CD4-positive, alpha-beta T cell treated with Interleukin-6 for 4 hours (primary cell): ENCODE measurements around the gene KDM4C.
"Not testable (repeated sequence)": the region's sequence is repeated elsewhere in the genome, so short reads cannot be mapped to it uniquely, and the experiment has no call there.

Source experiments
- DNase-seq: peaks from one replicate; pipeline ENCODE4 v3.0.0-alpha.2; 2020; ENCODE audit warnings: mixed read lengths

KDM4C gene

DNA sequence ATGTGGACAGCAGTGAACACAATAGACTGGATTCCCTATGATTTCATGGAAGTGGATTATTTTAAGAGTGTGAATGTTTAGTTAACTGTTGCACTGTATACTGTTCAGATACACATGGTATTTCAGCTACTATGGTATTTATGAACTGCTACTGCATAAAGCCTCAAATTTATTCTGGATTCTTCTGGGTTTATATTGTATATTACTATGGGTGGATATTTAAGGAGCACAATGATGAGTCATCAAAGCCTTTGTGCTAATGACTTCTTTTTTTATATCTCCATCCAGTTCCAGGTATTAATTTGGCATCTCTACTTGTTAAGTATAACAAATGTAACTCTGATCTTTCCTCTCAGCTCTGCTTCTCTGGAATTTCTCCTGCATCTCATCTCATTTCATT, 6.8 kb downstream of the KDM4C start:
- DNase-seq: no peak

DNA sequence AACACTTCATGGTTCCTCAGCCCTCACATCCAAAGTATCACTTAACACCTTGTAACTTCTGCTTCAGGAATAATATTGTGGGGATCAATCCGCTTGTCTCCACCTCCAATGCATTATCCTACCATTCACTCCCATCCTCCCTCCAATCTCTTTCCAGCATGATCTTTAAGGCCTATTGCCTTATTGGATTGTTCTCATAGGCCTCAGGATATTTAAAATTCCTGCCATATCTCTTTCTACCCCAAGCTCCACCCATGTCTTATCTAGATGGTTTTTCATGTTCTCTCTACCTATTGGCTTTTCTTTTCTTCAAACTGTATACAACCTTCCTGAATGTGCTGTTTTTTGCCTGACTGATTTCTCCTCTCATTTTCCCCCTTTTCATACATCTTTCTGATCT, 7.2 kb downstream of the KDM4C start:
- DNase-seq: no peak

DNA sequence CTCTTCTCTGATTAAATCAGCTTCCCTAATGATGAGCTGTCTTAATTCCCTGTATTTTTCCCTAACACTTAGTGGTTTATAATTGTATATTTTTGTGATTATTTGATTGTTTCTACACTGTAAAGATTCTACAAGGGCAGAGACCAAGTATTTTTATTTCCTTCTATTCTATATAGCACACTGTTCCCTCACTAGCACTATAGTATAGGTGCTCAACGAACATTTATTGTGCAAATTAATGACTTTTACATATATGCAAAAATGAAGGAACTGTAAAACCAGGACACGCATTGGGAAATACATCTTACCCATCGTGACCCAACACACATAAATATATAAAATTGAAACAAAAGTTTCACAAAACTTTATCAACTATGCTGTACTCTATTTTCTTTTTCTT, 7.6 kb downstream of the KDM4C start:
- no peak for DNase-seq

DNA sequence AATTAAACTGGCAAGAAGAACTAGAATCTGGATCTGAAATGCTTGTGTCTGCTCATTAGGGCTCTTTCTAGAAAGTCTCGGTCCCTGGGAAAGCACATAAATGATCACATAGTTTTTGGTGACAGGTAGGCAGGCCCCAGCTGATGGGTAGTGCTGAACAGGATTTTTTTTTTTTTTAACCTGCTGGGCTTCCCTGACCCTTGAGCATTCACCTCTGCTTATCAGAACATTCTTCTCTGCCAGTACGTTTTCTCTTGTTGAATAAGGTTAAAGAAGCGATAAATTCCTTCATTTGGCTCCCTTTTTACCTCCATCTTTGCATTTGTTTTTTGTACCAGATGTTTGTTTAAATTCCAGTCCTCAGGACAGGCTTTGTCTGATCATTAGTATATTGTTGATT, 8.8 kb downstream of the KDM4C start:
- DNase-seq: no peak

DNA sequence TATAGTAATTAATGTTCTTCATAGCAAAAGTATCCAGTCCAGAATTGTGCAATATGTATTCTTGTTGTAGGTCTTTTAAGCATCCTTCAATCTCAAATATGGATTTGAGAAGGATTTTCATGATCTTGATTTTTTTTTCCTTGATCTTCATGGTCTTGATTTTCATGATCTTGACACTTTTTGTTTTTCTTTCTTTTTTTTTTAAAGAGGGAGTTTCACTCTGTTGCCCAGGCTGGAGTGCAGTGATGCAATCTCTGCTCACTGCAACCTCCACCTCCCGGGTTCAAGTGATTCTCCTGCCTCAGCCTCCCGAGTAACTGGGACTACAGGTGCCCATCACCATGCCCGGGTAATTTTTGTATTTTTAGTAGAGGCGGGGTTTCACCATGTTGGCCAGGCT, 10.8 kb downstream of the KDM4C start:
- not testable (repeated sequence) for DNase-seq

DNA sequence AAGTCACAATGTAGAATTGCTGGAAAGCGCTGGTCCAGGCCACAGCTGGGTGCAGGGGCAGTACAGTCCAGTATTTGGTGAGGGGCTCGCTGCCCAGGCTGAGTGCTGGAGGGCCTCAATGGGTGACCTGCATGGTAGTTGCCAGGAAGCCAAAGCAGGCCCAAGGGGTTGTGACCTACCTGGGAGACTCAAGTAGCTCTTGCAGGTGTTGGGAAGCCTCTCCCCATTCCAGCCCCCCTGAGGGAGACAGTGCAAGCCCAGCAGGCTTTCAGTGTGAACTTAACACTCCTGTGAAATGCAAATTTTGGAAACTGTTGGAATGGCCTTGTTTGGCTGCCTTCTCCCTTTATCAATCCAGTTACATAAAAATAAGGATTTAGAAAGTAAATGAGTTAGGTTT, 13.9 kb downstream of the KDM4C start:
- DNase-seq: no peak

DNA sequence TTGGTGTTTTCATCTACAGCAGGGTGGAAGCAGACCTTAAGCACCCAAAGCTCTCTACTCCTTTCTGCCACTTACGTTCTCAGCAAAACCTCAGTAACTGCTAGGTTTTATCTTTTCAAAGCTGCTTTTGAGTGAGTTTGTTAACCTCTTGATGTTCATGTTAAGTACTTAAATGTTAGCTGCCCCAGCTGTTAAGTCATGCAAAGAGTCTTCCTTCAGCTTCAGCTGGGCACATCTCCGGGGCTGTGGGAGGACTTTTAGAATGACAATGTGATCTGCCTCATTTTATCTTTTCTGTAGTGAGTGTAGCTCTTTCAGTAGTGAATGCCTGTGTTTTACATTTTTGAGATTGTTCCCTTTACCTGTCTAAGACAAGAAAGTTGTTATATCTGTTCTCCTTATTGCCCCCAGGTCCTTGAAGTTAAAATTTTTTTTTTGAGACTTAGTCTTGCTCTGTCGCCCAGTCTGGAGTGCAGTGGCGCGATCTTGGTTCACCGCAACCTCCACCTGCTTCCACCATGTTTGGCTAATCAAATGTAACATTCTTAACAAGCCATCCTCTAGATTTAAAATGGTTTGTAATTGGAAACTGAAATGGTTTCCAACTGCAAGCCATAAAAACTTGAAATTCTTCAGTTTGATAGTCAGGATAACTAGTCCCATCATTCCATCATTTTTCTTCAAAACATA, 19.6 kb downstream of the KDM4C start:
- no peak for DNase-seq

DNA sequence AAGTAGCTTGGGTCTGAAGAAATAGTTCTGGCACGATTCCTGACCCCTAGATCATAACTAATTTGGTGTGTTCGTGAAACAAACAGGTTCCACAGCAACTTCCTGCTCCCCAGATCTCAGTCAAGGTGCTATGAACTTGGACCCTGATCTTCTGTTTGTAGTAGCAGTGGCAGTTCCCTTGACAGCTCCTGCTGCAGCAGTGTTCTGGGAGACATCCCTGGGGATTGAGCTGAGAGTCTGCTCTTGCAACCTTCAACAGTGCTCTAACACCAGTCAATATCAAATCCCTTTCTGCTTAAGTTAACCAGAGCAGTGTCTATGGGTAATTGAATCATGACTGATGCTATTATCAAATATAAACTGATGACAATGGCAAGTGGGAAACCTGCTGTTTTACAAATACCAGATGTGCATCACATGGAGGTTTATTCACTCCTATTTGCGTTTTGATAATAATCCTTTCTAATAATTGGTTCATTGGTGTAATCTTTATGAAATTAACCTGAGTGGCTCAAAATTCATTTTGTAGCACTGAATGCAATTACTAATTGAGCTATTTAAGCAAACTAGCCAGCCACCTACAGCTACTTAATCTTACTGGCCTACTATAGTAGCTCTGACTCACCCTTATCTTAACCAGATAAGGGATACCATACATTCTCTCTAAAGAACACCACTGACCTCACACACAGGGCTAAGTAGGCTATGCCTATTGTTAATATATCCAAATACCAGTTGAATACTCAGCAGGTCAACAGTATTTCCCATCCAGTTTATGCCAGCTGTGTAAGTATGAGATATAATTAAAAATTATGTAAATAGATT, 21.9 kb downstream of the KDM4C start:
- no peak for DNase-seq

DNA sequence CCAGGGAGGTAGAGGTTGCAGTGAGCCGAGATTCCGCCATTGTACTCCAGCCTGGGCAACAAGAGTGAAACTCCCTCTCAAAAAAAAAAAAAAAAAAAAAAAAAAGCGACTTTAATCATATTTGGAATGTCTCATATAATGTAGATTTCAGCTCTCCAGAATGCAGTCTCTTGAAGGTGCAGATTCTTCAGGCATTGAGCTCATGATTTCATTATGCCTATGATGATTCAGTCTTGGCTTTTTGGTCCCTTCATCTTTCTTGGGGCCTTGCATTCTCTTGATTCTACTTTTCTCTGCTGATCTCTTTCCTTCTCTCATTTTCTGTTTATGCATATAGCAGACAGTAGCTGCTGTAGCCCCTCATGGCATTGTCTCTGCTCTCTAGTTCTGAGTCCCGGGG, 22.9 kb downstream of the KDM4C start:
- DNase-seq: no peak

DNA sequence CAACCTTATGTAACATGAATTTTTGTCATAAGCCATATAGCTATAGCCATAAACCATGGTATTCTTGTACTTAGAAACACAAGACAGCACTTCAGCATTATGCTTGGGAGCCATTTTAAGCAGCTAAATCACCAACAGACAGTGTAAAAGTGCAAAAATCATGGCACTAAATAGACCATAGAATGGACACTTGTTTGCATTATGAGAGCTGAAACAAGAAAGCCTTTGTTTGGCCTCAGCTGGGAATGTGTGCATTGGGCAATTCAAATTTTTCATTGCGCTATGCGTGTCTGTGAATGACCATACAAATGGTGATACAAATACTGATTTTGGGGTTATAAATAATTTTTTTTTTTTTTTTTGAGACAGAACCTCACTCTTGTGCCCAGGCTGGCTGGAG, 23.7 kb downstream of the KDM4C start:
- no peak for DNase-seq

DNA sequence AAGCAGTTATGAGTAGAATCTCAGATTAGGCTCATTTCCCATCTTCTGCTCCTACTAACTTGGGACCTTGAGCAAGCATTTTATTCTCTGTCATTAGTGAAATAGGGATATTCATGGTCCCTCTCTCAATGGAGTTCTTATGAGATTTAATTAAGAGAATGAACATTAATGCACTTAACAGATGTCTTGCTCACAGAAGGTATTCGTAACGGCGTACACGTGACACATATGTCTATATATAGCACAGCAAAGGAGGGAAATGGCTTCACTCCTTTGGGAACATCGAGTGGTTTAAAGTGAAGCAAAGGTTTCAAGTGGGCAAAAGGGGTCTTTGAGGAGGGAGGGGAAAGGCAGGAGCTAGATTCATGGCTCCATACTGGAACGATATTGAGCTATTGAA, 24.6 kb downstream of the KDM4C start:
- no peak for DNase-seq

DNA sequence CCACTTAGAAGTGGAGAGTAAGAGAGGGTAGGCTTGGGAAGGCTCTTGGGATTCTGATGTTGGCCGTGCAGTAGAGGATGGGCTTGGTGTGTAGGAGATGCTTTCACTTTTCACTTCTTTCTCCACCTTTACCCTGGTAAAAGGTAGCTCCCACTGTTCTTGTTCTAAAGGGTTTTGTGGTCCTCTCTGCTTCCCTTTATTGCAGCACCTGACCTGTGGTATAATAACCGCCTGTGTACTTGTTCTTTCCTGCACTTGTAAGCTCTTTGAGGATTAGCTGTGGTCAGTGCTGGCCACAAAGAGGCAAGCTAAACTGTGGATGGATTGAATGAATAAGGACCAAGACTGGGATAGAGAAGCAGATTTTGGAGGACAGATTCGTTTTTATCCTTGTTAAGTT, 25.2 kb downstream of the KDM4C start:
- DNase-seq: no peak

DNA sequence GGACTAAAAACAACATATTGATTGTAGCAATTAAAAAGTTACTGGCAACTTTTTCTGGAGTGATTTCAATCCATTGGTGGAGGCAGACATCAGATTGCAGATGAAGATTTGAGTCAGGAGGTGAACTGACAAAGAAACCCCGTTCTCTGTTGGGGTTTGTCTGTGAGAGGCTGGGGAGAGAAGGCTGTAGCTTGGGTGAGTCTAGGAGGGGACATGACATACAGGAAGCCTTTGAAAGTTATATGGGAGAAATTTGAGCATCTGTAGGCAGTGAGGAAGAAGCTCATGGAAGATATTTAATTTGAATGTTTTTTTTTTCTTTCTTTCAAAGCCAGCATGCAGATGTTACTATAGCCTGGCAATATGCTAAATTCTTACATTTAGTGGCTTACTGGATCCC, 26.0 kb downstream of the KDM4C start:
- DNase-seq: no peak

DNA sequence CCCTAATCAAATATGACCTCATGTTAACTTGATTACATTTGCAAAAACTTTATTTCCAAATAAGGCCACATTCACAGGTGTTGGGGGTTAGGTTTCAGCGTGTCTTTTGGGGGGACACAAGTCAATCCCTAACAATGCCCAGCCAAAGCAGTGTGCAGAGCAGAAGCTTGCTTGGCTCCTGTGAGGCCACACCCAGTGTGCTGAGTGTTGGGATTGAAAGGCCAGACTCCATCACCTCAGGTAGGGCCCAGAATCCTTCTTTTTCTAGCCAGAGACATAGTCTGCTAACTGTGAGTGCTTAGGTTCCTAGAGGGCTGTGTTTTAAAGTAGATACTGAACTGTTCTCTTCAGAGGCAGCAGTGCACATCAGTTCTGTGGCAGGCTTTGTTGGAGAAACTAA, 27.9 kb downstream of the KDM4C start:
- DNase-seq: no peak

DNA sequence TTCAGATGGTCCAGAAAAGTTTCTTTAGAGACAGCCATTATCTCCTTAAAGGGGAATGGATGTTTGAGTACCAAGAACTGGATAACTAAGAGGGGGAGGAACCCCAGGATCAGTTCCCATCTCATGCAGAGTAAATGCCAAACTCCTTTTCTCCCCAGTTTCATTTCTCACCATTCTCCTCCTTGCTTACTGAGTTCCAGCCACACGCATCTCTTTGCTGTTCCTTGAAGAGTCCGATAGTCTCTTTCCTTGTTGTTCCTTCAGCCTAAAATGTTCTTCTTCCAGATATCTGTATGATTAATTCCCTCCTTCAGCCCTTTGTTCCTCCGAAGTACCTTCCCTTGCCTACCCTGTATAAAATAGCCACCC, 30.0 kb downstream of the KDM4C start:
- no peak for DNase-seq

DNA sequence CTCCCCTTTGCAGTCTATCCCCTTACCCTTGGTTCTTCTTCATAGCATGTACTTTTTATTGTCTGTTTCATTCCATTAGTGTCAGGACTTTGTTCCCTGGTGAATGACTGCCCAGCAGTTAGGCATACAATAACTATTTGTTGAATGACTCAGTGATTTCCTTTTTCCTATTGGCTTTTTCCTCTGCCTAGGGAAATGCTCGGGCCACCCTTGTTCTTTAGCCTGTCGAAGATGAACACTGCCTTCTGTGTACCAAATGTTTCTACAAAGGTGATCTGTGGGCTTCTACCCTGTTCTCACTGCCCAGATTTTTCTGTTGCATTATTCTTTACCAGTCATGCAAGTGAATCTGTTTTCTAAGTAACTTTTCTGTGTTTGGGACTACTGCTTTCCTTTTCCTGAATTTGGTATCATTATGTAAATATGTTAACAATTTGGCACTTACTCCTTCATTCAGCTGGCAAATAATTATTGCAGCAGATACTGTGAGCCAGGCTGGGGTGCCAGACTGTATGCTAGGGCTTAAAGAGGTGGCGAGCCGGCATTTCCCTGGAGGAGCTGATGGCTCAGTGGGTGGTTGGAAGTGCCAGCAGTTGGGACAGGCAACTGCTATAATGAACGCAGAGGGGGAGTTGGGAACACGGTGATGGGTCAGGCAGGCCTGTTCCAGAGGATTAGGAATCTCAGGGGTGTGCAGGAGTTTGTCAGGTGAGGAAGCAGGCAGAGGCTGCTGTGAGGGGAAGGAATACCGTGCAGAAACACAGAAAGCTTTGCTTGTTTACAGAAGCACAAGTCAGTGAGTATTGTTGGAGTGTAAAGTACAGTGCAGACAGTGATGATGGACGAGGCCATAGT, 30.6 kb downstream of the KDM4C start:
- no peak for DNase-seq

DNA sequence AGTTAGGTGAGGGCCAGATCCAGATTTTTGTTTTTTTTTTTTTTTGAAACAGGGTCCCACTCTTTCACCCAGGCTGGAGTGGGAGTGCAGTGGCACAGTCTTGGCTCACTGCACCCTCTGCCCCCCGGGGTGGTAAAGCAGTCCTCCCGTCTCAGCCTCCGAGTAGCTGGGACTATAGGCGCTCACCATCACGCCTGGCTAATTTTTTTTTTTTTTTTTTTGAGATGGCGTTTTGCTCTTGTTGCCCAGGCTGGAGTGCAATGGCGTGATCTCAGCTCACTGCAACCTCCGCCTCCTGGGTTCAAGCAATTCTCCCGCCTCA, 31.2 kb downstream of the KDM4C start:
- not testable (repeated sequence) for DNase-seq

DNA sequence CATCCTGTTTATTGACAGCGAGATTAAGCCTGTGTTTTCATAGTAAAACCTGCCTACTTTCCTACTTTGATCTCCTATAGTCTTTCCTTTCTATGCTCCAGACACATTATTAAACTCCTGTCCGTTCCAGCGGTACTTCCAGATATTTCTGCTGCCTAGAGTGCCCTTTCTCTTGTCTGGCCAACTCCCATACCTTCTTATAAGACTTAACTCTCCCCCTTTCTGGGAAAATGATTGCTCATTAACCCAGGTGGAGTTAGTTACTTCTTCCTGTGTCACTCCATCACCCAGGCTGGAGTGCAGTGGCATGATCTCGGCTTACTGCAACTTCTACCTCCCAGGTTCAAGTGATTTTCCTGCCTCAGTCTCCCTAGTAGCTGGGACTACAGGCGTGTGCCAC, 33.1 kb downstream of the KDM4C start:
- no peak for DNase-seq

DNA sequence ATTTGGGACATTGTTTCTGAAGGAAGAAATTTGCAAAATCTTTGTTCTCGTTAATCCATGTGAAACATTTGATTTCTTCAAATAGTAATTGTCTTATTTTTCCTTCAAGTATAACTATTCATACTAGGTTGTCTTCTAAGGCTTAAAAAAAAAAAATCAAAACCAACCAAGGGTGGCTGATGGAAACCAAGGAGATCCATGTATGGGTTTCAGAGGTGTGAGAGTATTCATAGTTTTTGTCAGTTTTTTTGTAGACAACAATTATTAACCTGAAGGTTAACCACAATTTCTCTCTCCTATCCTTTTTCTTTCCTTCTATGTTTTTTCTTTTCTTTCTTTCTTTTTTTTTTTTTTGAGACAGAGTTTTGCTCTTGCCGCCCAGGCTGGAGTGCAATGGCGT, 35.4 kb downstream of the KDM4C start:
- no peak for DNase-seq

DNA sequence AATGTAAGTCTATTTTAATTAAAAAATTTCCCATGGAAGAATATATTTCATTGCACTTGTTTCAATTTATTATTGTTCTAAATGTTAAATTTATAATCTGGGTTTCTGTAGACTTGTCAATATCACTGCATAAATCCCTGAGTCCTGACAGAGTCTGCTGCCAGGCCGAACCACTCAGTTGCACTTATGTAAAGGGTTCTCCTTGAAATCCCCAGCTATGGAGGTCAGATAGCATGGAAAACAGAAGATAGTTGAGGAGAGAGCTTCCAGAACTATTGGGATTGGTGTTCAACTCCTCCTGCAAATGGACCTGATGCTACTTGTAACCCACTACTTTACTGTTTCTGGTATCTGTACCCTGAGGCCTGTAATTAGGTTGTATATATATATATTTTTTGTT, 37.2 kb downstream of the KDM4C start:
- no peak for DNase-seq

DNA sequence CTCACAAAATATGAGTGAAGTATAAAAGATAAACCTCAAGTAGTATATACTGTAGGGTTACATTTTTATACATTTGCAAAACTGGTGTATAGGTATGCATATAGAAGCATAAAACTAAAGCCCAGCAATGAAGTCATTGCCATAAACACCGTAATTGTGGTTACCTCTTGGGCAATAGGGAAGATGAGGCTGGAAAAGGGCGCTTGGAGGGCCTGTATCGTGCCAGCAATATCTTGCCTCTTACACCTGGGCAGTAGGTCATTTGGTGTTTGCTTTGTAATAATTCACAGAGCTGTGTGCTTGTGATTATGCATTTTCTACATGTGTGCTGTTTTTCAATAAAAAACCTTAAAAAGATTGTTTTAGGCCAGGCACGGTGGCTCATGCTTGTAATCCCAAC, 45.2 kb downstream of the KDM4C start:
- DNase-seq: no peak

DNA sequence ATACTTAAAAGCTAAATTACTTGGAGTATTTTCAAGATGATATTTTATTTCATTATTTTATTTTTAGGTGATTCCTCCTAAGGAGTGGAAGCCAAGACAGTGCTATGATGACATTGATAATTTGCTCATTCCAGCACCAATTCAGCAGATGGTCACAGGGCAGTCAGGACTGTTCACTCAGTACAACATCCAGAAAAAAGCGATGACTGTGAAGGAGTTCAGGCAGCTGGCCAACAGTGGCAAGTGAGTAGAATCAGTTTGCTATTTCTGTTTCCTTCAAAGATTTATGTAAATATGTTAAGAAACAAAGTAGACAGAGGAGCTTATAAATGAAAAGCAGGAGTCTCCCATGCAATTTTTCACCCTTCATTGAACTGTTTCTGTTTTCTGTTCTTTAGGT, 47.8 kb downstream of the KDM4C start:
- no peak for DNase-seq

DNA sequence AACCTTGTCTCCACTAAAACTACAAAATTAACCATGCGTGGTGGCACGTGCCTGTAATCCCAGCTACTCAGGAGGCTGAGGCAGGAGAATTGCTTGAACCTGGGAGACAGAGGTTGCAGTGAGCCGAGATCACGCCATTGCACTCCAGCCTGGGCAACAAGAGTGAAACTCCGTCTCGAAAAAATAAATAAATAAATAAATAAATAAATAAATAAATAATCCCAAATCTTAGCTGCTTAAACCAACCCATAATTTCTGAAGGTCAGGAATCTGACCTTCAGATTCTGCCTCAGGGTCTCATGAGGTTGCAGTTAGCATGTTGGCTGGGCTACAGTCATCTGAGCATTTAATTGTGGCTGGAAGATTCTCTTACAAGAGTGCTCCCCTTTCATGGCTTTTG, 48.5 kb downstream of the KDM4C start:
- not testable (repeated sequence) for DNase-seq

DNA sequence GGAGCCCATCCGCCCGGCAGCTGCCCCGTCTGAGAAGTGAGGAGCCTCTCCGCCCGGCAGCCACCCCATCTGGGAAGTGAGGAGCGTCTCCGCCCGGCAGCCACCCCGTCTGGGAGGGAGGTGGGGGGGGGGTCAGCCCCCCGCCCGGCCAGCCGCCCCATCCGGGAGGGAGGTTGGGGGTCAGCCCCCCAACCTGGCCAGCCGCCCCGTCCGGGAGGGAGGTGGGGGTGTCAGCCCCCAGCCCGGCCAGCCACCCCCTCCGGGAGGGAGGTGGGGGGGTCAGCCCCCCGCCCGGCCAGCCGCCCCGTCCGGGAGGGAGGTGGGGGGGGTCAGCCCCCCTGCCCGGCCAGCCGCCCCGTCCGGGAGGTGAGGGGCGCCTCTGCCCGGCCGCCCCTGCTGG, 49.9 kb downstream of the KDM4C start:
- DNase-seq: not testable (repeated sequence)
